ENCODE measurements around the gene DESI1. TPM values are rescaled to one million over a fixed set of nuclear protein-coding genes. Genes with fewer than 3 reads are reported as not detected.
"Not testable (repeated sequence)": the region's sequence is repeated elsewhere in the genome, so short reads cannot be mapped to it uniquely, and the experiment has no call there.

DESI1 gene
- total RNA-seq, 1 donor from 2014 or later: 31.5 TPM

- DNase-seq (ENCODE audit: extremely low spot score, unreplicated experiment): no peak
- no peak overlapping the region for H3K27ac Mint-ChIP-seq
- no peak overlapping the region for H3K4me3 Mint-ChIP-seq
These were observed 58.4 kb downstream of the DESI1 start for GRCh38 chr22:41562461-41562860.

GRCh38 chr22:41561788-41562187, 59.1 kb downstream of the DESI1 start:
- Mint-ChIP-seq H3K4me3 (no peak overlapping the region), H3K36me3 (no peaks in the 10 kb centered on the region), H3K9me3 (no peaks in the 10 kb centered on the region), H3K4me1 (ENCODE audit: unreplicated experiment) (peaks cover 29% of the 10 kb centered on the region), H3K27me3 (peaks cover 5% of the 10 kb centered on the region), H3K27ac (no peak overlapping the region)
- no peak for DNase-seq (ENCODE audit: extremely low spot score, unreplicated experiment)
- no peak for TF ChIP-seq CTCF (conservative IDR thresholded peaks at IDR 0.05)

More at GRCh38 chr22:41562461-41562860, 58.4 kb downstream of the DESI1 start:
- peaks cover 29% of the 10 kb centered on the region for H3K4me1 Mint-ChIP-seq (ENCODE audit: unreplicated experiment)
- TF ChIP-seq CTCF (conservative IDR thresholded peaks at IDR 0.05): no peak
- H3K9me3 Mint-ChIP-seq: no peaks in the 10 kb centered on the region
- peaks cover 5% of the 10 kb centered on the region for H3K27me3 Mint-ChIP-seq
- no peaks in the 10 kb centered on the region for H3K36me3 Mint-ChIP-seq

- Mint-ChIP-seq H3K4me3 (peak overlapping the region; percentile 83), H3K27me3 (peaks cover 5% of the 10 kb centered on the region), H3K36me3 (no peaks in the 10 kb centered on the region), H3K27ac (peak overlapping the region; percentile 84), H3K9me3 (no peaks in the 10 kb centered on the region), H3K4me1 (ENCODE audit: unreplicated experiment) (peaks cover 31% of the 10 kb centered on the region)
- no peak for DNase-seq (ENCODE audit: extremely low spot score, unreplicated experiment)
- TF ChIP-seq CTCF (conservative IDR thresholded peaks at IDR 0.05): no peak
These were observed 59.5 kb downstream of the DESI1 start for GRCh38 chr22:41561335-41561734.

- DNase-seq (ENCODE audit: extremely low spot score, unreplicated experiment): no peak
- H3K4me3 Mint-ChIP-seq: peak overlapping the region; percentile 83
- H3K27me3 Mint-ChIP-seq: peaks cover 5% of the 10 kb centered on the region
- H3K4me1 Mint-ChIP-seq (ENCODE audit: unreplicated experiment): peaks cover 30% of the 10 kb centered on the region
- TF ChIP-seq CTCF (conservative IDR thresholded peaks at IDR 0.05): no peak
- H3K27ac Mint-ChIP-seq: peak overlapping the region; percentile 84
- H3K9me3 Mint-ChIP-seq: no peaks in the 10 kb centered on the region
- H3K36me3 Mint-ChIP-seq: no peaks in the 10 kb centered on the region
These were observed 60.8 kb downstream of the DESI1 start for GRCh38 chr22:41560095-41560471.

- not testable (repeated sequence) for H3K9me3 Mint-ChIP-seq; H3K27ac Mint-ChIP-seq; H3K4me3 Mint-ChIP-seq; H3K36me3 Mint-ChIP-seq; DNase-seq (ENCODE audit: extremely low spot score, unreplicated experiment); H3K27me3 Mint-ChIP-seq
- peaks cover 30% of the 10 kb centered on the region for H3K4me1 Mint-ChIP-seq (ENCODE audit: unreplicated experiment)
These were observed 62.6 kb downstream of the DESI1 start for GRCh38 chr22:41558241-41558630.

- Mint-ChIP-seq H3K36me3 (no peaks in the 10 kb centered on the region), H3K27ac (peak overlapping the region; percentile 66), H3K4me1 (ENCODE audit: unreplicated experiment) (peaks cover 26% of the 10 kb centered on the region), H3K27me3 (peaks cover 5% of the 10 kb centered on the region), H3K9me3 (no peaks in the 10 kb centered on the region), H3K4me3 (peak overlapping the region; percentile 17)
- no peak for TF ChIP-seq CTCF (conservative IDR thresholded peaks at IDR 0.05)
- no peak for DNase-seq (ENCODE audit: extremely low spot score, unreplicated experiment)
These were observed 63.2 kb downstream of the DESI1 start for GRCh38 chr22:41557401-41558240.
